NCI-H2081 (cell line): ENCODE data around the gene LHB.
A peak's percentile ranks its signal among the peaks of the same experiment; 100 is the strongest.

Source experiments
- DNase-seq, 2 experiments: peaks; one replicate each; lab custom pipeline; 2025; lab: John Stamatoyannopoulos, UW

Gene LHB

GRCh38 chr19:48977061-48977460, 39.8 kb downstream of the LHB start:
- no peak for DNase-seq

GRCh38 chr19:48975947-48976847, 40.7 kb downstream of the LHB start:
- no peak for DNase-seq

- DNase-seq = peak in 1 of 2 experiments; percentile 25
These were observed 45.9 kb downstream of the LHB start for GRCh38 chr19:48970923-48971395.

GRCh38 chr19:48970139-48970766, 46.6 kb downstream of the LHB start:
- DNase-seq = no peak

GRCh38 chr19:48969276-48970138, 47.4 kb downstream of the LHB start:
- no peak for DNase-seq

- no peak for DNase-seq
These were observed 48.1 kb downstream of the LHB start for GRCh38 chr19:48968813-48969218.

- no peak for DNase-seq
These were observed 48.7 kb downstream of the LHB start for GRCh38 chr19:48968179-48968661.

- no peak for DNase-seq
These were observed 49.3 kb downstream of the LHB start for GRCh38 chr19:48967346-48968178.

GRCh38 chr19:48966541-48967345, 50.1 kb downstream of the LHB start:
- DNase-seq = peak in 1 of 2 experiments; percentile 33
